Neuron (in vitro differentiated cells): ENCODE results near the gene KCNB1.

Experiments used
- H2AFZ ChIP-seq: one replicate; pipeline ENCODE4 v1.6.1; 2013; ENCODE audit warnings: low read depth, mild to moderate bottlenecking, inconsistent platforms, low read length, moderate library complexity
- H3K27me3 ChIP-seq: one replicate; pipeline ENCODE4 v1.6.1; 2013; ENCODE audit warnings: low read length; ENCODE audit not compliant: insufficient read depth
- H3K36me3 ChIP-seq: one replicate; pipeline ENCODE4 v1.6.1; 2013; ENCODE audit warnings: low read length; ENCODE audit not compliant: insufficient read depth
- H3K4me1 ChIP-seq: one replicate; pipeline ENCODE4 v1.6.1; 2013; ENCODE audit warnings: low read length; ENCODE audit not compliant: insufficient read depth
- H3K4me3 ChIP-seq: 2 replicates; pipeline ENCODE4 v1.5.1; 2013; ENCODE audit warnings: mild to moderate bottlenecking, low read length, moderate library complexity
- H3K9me3 ChIP-seq: one replicate; pipeline ENCODE4 v1.6.1; 2013; ENCODE audit warnings: low read length

Gene KCNB1

DNA sequence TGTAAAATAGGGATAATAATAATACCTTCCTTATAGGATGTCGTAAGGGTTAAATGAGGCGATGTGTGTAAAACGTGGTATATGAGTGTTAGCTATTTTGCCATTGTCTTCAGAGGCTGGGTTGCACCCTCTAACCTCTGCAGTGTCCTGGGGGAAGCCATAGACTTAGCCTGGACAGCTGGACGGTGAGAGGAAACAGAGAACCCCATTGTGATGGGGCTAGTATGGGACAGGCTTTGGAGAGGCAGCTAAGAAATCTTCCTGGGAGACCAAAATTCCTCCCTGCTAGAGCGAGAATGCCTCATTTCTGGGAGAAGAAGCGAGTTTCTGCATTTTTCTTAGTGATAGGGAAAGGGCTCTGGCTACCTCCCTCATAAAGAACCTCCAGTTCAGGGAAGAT is 22.8 kb downstream of the KCNB1 start:
- H3K4me3 ChIP-seq: no peak overlapping the region
- H3K36me3 ChIP-seq: no peaks in the 10 kb centered on the region
- no peaks in the 10 kb centered on the region for H3K27me3 ChIP-seq
- no peaks in the 10 kb centered on the region for H3K4me1 ChIP-seq
- no peaks in the 10 kb centered on the region for H3K9me3 ChIP-seq
- H2AFZ ChIP-seq: no peak overlapping the region

DNA sequence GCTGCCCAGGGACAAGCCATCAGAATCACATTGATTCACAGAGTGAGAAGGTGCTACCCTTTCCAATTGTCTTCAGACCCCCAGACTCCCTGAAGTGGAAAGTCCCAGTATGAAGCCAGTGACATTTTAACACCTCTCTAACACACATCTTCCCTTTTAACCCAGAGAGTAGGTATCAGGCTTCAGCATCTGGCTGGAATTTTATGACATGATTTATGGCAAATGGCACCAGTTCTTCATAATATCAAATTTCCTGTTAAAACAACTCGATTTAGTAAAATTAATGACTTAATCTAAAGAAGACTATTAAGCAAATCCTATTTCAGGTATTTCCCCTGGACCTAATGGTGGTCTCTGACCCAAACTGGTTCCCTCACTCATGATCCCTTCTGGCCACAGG is 25.0 kb downstream of the KCNB1 start:
- H3K4me1 ChIP-seq: no peaks in the 10 kb centered on the region
- H3K4me3 ChIP-seq: no peak overlapping the region
- no peaks in the 10 kb centered on the region for H3K36me3 ChIP-seq
- no peaks in the 10 kb centered on the region for H3K9me3 ChIP-seq
- no peak overlapping the region for H2AFZ ChIP-seq
- H3K27me3 ChIP-seq: no peaks in the 10 kb centered on the region

GRCh38 chr20:49456646-49457045 is 25.8 kb downstream of the KCNB1 start:
- Histone ChIP-seq H3K36me3 (no peaks in the 10 kb centered on the region), H3K9me3 (no peaks in the 10 kb centered on the region), H3K4me3 (no peak overlapping the region), H3K27me3 (no peaks in the 10 kb centered on the region), H3K4me1 (no peaks in the 10 kb centered on the region), H2AFZ (no peak overlapping the region)

DNA sequence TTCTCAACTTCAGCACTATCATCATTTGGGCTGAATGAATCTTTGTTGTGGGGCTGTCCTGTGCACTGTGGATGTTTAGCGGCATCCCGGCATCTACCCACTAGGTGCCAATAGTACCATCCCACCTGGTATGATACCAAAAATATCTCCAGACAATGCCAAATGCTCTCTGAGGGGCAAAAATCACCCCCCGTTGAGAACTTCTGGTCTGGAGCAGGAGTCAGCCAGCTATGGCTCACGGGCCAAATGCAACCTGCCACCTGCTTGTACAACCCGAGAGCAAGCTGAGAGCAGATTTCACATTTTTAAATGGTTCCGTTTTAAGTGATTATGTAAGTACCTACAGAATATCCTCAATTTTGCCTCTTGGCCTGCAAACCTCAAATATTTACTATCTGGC is 26.8 kb downstream of the KCNB1 start:
- Histone ChIP-seq H3K9me3 (no peaks in the 10 kb centered on the region), H3K27me3 (no peaks in the 10 kb centered on the region), H2AFZ (no peak overlapping the region), H3K4me3 (no peak overlapping the region), H3K36me3 (no peaks in the 10 kb centered on the region), H3K4me1 (peaks cover 2% of the 10 kb centered on the region)

- Histone ChIP-seq H2AFZ (no peak overlapping the region), H3K4me3 (no peak overlapping the region), H3K27me3 (no peaks in the 10 kb centered on the region), H3K9me3 (no peaks in the 10 kb centered on the region), H3K4me1 (peaks cover 12% of the 10 kb centered on the region), H3K36me3 (no peaks in the 10 kb centered on the region)
Observed at GRCh38 chr20:49452011-49452482, 30.4 kb downstream of the KCNB1 start.

DNA sequence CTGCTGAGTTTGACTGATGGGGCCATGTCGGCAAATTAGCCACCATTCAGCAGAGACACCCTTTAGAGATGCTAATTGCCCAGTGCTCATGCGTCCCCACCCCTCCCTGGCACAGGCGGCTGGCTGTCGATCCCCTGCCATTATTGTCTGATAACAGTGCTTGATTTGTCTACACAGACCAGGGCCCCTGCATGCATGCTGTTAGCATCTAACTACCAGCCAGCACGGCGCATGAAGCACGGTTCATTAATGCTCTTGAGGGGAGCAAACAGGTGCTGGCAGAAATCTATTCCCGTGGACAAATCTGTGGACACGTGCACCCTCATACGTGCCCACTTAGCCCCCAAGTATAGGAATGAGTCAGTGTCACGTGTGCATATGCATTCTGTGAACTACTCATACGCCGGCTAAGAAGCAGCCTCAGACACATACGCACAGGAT is 32.2 kb downstream of the KCNB1 start:
- Histone ChIP-seq H3K4me3 (no peak overlapping the region), H3K36me3 (no peaks in the 10 kb centered on the region)

GRCh38 chr20:49448917-49449316 is 33.6 kb downstream of the KCNB1 start:
- H2AFZ ChIP-seq: no peak overlapping the region
- no peak overlapping the region for H3K4me3 ChIP-seq
- H3K27me3 ChIP-seq: no peaks in the 10 kb centered on the region
- H3K9me3 ChIP-seq: no peaks in the 10 kb centered on the region
- no peaks in the 10 kb centered on the region for H3K36me3 ChIP-seq
- peaks cover 17% of the 10 kb centered on the region for H3K4me1 ChIP-seq

More for the DNA sequence above, 32.2 kb downstream of the KCNB1 start:
- Histone ChIP-seq H3K27me3 (no peaks in the 10 kb centered on the region), H3K4me1 (peaks cover 14% of the 10 kb centered on the region), H2AFZ (no peak overlapping the region), H3K9me3 (no peaks in the 10 kb centered on the region)

DNA sequence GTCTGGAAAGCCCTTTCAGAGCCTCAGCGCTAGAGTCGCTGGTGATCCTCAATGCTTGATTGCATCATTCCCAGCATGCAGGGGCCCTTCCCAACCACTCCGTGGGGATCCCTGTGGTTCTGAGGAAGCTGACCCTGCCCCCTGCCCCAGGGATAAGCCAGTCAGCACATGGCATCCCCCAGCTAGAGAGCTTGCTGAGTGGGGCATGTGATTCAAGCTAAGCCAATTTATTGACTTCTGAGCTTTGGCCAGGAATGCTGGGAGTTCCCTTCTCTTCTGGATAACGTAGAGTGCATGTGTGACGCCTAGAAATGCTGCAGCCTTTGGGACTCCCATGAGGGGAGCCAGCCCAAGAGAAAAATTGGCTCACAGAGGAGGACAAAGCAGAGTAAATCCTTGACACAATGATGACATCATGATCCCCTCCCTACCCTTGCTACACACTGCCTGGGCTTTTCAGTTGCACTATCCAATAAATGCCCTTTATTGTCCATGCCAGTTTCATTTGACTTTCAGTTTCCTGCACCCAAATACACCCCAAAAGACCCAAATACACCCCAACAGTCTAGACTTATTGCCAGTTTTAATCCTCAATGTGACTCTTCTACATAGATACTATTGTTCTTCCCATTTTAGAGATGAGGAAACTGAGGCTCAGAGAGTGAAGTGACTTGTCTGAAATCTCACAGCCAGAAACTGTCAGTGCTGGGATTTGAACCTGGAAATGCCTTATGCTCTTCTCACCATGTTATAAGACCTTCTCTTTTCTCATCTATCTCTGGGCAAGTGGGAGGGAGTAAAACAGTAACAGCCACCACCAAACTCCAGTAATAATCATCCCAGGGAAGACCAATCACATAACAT is 34.3 kb downstream of the KCNB1 start:
- peaks cover 17% of the 10 kb centered on the region for H3K4me1 ChIP-seq
- H3K4me3 ChIP-seq: no peak overlapping the region
- H3K27me3 ChIP-seq: no peaks in the 10 kb centered on the region
- H3K9me3 ChIP-seq: no peaks in the 10 kb centered on the region
- no peaks in the 10 kb centered on the region for H3K36me3 ChIP-seq
- no peak overlapping the region for H2AFZ ChIP-seq

- Histone ChIP-seq H3K36me3 (no peaks in the 10 kb centered on the region), H3K4me3 (no peak overlapping the region), H2AFZ (no peak overlapping the region), H3K4me1 (peaks cover 17% of the 10 kb centered on the region), H3K27me3 (no peaks in the 10 kb centered on the region), H3K9me3 (no peaks in the 10 kb centered on the region)
Observed at GRCh38 chr20:49447364-49447763, 35.1 kb downstream of the KCNB1 start.

DNA sequence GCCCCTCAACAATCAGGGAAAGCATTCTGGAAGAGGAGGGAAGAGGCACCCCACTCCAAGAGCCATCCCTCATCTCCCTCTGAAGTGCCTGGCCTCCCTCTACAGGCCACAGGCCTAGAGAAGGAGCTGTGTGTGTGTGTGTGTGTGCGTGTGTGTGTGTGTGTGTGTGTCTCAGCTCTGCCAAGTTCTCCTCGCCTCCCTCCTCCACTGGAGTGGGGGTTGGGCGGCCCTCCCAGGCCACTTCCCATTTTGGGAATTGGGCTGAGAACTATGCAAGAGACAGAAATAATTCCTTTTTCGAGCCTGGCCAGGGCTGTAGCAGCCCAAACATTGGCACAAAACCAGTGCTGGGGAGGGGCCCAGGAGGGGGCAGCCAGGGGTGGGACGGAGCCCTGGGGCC is 35.7 kb downstream of the KCNB1 start:
- Histone ChIP-seq H3K36me3 (no peaks in the 10 kb centered on the region), H2AFZ (no peak overlapping the region), H3K27me3 (no peaks in the 10 kb centered on the region), H3K4me1 (peaks cover 17% of the 10 kb centered on the region), H3K9me3 (no peaks in the 10 kb centered on the region), H3K4me3 (no peak overlapping the region)

GRCh38 chr20:49446080-49446479 is 36.4 kb downstream of the KCNB1 start:
- Histone ChIP-seq H3K4me3 (no peak overlapping the region), H3K4me1 (peaks cover 17% of the 10 kb centered on the region), H3K36me3 (no peaks in the 10 kb centered on the region), H3K9me3 (no peaks in the 10 kb centered on the region), H2AFZ (no peak overlapping the region), H3K27me3 (no peaks in the 10 kb centered on the region)

- Histone ChIP-seq H3K4me1 (peaks cover 10% of the 10 kb centered on the region), H3K27me3 (no peaks in the 10 kb centered on the region), H3K4me3 (no peak overlapping the region), H2AFZ (no peak overlapping the region), H3K9me3 (no peaks in the 10 kb centered on the region), H3K36me3 (no peaks in the 10 kb centered on the region)
Observed at GRCh38 chr20:49445176-49445575, 37.3 kb downstream of the KCNB1 start.

DNA sequence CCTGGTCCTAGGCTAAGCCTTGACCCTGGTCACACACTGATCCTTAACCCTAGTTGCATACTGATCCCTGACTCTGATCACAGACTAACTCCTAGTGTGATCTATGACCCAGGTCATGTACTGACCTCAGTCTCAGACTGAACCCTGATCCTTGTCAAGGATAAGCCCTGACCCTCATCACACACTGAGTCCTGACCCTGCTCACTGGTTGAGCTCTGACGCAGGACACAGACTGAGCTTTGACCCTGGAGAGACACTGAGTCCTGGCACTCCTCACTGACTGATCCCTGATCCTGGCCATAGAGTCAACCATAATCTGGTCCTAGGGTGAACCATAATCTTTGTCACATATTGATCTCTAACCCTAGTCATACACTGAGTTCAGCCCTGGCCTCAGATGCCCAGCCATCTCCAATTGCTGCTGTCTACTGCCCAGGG is 37.9 kb downstream of the KCNB1 start:
- no peaks in the 10 kb centered on the region for H3K36me3 ChIP-seq
- peaks cover 5% of the 10 kb centered on the region for H3K4me1 ChIP-seq
- H3K9me3 ChIP-seq: no peaks in the 10 kb centered on the region
- no peak overlapping the region for H3K4me3 ChIP-seq
- H3K27me3 ChIP-seq: no peaks in the 10 kb centered on the region
- H2AFZ ChIP-seq: no peak overlapping the region

- H3K4me1 ChIP-seq: no peaks in the 10 kb centered on the region
- no peaks in the 10 kb centered on the region for H3K9me3 ChIP-seq
- no peak overlapping the region for H2AFZ ChIP-seq
- H3K4me3 ChIP-seq: no peak overlapping the region
- H3K36me3 ChIP-seq: no peaks in the 10 kb centered on the region
- H3K27me3 ChIP-seq: no peaks in the 10 kb centered on the region
Observed at GRCh38 chr20:49437057-49437456, 45.4 kb downstream of the KCNB1 start.
